Tibial artery (tissue), 4 donors: ENCODE results near the gene TFEC.

Experiments
- DNase-seq, 2 donors: peaks; one replicate each; pipeline ENCODE4 v3.0.0-alpha.2; 2019
- H3K27ac ChIP-seq, 2 donors: fragments of 200-600 bp; sonication (generic) in 1 of 2; 1 replicate in 1 of 2; 2 replicates in 1 of 2; pipeline ENCODE4 v1.5.1; 2018 to 2019; ENCODE audit warnings: mild to moderate bottlenecking in 1 of 2
- H3K27me3 ChIP-seq, 2 donors: fragments of 200-600 bp; sonication (generic) in 1 of 2; one replicate each; pipeline versions ENCODE4 v1.5.1 to v1.6.0; 2016 to 2019
- H3K36me3 ChIP-seq, 3 donors: fragments of 200-600 bp; sonication (generic) in 2 of 3; one replicate each; pipeline ENCODE4 v1.5.1; 2016 to 2019; ENCODE audit warnings: mild to moderate bottlenecking in 2 of 3
- H3K4me1 ChIP-seq, 4 donors: fragments of 200-600 bp; sonication (generic) in 2 of 4; 1 replicate in 3 of 4; 2 replicates in 1 of 4; pipeline ENCODE4 v1.5.1; 2016 to 2019
- H3K4me3 ChIP-seq, 2 donors: fragments of 200-600 bp; sonication (generic) in 1 of 2; 1 replicate in 1 of 2; 2 replicates in 1 of 2; pipeline ENCODE4 v1.5.1; 2018 to 2019; ENCODE audit warnings: mild to moderate bottlenecking in 2 of 2
- H3K9me3 ChIP-seq, 3 donors: fragments of 200-600 bp; sonication (generic) in 1 of 3; one replicate each; pipeline ENCODE4 v1.5.1; 2016 to 2019
- intact Hi-C: fragments of 100-400 bp; cut with DNase I; formaldehyde crosslinking; loops from one replicate; pipeline ENCODE4 v1.15.0; 2023; ENCODE audit warnings: low total_unique reads
- TF ChIP-seq, protein P1 (sequence below), 2 experiments: fragments of 200-600 bp in 1 of 2; fragments of 450-650 bp in 1 of 2; IDR thresholded peaks; one replicate each; pipeline ENCODE4 v1.5.1; 2017 to 2019; ENCODE audit warnings: antibody characterized with exemption in 2 of 2, mild to moderate bottlenecking in 1 of 2, moderate library complexity in 1 of 2

The TFEC gene

DNA sequence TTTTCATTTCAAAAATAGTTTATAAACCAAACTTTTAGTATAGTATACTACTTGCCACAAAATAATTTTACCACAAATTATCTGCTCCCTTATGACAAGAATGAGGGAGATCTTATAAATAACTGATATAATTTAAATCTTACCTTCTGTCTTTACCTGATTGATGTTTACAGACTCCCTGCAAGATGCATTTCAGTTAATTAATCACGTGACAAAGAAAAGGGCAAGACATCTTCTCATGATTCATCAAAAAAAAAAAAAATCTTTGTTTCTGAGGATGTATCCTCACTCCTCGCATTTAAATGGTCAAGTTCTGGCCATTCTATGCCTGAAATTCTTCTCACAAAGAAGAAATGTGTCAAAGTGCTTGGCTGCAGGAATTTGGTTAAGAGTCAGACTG lies 2.3 kb upstream of the TFEC start:
- H3K9me3 ChIP-seq: no peaks in the 10 kb centered on the region
- no peaks in the 10 kb centered on the region for H3K27me3 ChIP-seq
- H3K4me3 ChIP-seq: no peak overlapping the region
- H3K36me3 ChIP-seq: no peaks in the 10 kb centered on the region
- TF ChIP-seq, protein P1, sequence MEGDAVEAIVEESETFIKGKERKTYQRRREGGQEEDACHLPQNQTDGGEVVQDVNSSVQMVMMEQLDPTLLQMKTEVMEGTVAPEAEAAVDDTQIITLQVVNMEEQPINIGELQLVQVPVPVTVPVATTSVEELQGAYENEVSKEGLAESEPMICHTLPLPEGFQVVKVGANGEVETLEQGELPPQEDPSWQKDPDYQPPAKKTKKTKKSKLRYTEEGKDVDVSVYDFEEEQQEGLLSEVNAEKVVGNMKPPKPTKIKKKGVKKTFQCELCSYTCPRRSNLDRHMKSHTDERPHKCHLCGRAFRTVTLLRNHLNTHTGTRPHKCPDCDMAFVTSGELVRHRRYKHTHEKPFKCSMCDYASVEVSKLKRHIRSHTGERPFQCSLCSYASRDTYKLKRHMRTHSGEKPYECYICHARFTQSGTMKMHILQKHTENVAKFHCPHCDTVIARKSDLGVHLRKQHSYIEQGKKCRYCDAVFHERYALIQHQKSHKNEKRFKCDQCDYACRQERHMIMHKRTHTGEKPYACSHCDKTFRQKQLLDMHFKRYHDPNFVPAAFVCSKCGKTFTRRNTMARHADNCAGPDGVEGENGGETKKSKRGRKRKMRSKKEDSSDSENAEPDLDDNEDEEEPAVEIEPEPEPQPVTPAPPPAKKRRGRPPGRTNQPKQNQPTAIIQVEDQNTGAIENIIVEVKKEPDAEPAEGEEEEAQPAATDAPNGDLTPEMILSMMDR (IDR thresholded peaks at IDR 0.05): no peak
- no peaks in the 10 kb centered on the region for H3K4me1 ChIP-seq
- intact Hi-C loops: no loop called here
- H3K27ac ChIP-seq: no peak overlapping the region
- DNase-seq: no peak

DNA sequence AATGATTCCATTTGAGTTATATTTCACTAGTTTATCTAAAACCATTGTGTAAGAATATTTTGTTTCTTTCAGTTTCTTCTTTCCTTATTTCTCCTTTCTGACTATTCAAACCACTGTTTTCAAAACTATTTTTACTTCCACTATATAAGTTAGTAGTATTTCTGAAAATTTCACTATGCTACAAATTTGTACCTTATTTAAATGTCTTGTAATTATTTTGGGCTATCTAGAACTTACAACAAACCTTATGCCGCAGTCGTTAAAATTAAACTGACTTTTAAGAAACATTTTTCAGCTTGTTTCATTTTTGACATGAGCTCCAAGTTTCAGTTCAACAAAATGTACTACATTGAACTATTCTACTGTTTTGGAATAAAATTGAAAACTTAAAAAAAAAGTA lies 1.8 kb downstream of the TFEC start:
- Histone ChIP-seq H3K4me1 (no peaks in the 10 kb centered on the region), H3K27ac (no peak overlapping the region), H3K36me3 (no peaks in the 10 kb centered on the region), H3K4me3 (no peak overlapping the region), H3K27me3 (no peaks in the 10 kb centered on the region), H3K9me3 (no peaks in the 10 kb centered on the region)
- no peak for DNase-seq
- TF ChIP-seq, protein P1 (IDR thresholded peaks at IDR 0.05): no peak
- intact Hi-C loops: no loop called here

DNA sequence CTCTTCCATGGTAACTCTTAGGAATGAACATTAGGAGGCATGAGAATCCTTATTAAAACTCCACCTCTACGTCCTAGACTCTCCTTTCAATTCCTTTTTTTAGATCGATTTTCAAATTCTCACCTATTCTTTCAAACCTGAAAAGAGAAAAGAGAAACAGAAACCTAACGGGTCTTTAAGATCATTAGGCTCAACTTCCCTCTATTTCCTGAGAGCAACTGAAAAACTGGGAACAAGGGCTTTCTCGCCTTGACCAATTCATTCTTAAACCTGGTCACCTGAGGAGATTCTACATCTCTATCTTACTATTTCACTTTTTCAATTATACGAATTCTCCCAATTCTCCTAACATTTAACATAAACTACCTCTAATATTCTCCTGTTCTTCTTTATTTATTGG lies 2.8 kb downstream of the TFEC start:
- Histone ChIP-seq H3K9me3 (no peaks in the 10 kb centered on the region), H3K27ac (no peak overlapping the region), H3K36me3 (no peaks in the 10 kb centered on the region), H3K4me1 (no peaks in the 10 kb centered on the region), H3K27me3 (no peaks in the 10 kb centered on the region), H3K4me3 (no peak overlapping the region)
- TF ChIP-seq, protein P1 (IDR thresholded peaks at IDR 0.05): no peak
- DNase-seq: no peak
- intact Hi-C loops: no loop called here

DNA sequence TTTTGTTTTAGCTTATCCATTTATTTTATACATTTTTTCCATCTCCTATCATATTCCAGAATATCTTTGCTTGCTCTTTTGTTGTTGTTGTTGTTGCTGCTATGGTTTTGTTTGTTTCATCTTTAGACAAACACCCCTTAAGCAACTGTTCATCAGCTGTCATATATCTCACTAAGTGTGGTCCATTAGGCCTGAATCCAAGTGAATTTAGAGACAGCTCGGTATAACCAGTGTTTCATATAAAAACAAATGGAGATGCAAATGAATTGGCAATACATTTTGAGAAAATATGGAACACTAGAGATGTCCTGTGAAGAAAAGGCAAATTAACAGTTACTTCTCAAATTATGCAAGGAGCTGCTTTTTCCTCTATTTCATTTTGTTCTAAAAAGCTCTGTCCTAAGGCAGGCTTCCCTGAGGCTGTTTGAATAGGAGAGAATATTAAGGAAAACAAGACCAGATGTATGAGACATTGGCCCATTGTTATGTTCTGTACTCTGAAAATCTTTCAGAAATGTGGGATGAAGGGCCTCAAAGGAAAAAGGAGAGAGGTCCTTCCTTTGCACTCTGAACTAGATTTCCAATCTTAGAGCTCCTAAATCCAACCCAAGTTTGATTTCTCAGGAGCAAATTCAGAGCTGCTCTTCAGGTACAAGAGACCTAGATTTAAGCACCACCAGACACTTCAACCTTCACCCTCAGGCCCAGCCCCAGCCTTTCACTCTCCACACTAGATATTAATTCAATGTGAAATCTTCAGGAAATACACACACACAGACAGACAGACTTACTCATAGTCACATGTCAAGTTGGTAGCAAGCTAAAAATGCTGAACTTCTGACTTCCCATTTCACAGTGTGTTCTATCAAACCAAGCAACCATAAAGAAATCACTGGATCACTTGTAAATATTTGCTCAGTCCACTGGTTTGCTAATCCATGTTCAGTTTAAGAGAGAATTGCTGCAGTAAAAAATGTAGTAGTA lies 5.4 kb downstream of the TFEC start:
- Histone ChIP-seq H3K4me3 (no peak overlapping the region), H3K4me1 (no peaks in the 10 kb centered on the region), H3K27ac (no peak overlapping the region), H3K27me3 (no peaks in the 10 kb centered on the region), H3K9me3 (no peaks in the 10 kb centered on the region), H3K36me3 (no peaks in the 10 kb centered on the region)
- DNase-seq: no peak
- TF ChIP-seq, protein P1 (IDR thresholded peaks at IDR 0.05): no peak
- intact Hi-C loops: no loop called here

DNA sequence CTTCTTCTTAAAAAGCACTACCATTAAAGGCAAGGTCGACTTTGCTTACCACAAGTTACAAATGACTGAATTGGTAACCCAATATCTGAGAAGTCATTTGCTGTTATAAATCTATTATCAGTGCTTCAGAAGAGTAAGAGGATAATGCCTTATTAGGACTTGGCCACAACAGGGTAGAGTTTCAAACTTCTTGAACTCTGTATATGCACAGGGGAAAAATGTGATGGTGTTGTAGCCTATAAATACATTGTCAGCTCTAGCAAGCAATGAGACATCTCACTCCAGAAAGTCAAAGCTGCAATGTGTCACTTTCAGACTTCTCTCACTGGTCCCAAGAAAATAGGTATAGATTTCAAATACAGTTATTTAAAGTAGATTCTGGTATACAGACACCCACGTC lies 9.3 kb downstream of the TFEC start:
- TF ChIP-seq, protein P1 (IDR thresholded peaks at IDR 0.05): no peak
- no peaks in the 10 kb centered on the region for H3K9me3 ChIP-seq
- no peaks in the 10 kb centered on the region for H3K27me3 ChIP-seq
- no peak overlapping the region for H3K4me3 ChIP-seq
- H3K4me1 ChIP-seq: no peaks in the 10 kb centered on the region
- no peaks in the 10 kb centered on the region for H3K36me3 ChIP-seq
- H3K27ac ChIP-seq: no peak overlapping the region
- no peak for DNase-seq
- intact Hi-C loops: no loop called here
